ENCODE measurements around the gene UTF1. TPM values are rescaled to one million over a fixed set of nuclear protein-coding genes. Genes with fewer than 3 reads are reported as not detected.

The UTF1 gene
- polyA plus RNA-seq, 1 donor from 2014 or later, result not detected

DNA sequence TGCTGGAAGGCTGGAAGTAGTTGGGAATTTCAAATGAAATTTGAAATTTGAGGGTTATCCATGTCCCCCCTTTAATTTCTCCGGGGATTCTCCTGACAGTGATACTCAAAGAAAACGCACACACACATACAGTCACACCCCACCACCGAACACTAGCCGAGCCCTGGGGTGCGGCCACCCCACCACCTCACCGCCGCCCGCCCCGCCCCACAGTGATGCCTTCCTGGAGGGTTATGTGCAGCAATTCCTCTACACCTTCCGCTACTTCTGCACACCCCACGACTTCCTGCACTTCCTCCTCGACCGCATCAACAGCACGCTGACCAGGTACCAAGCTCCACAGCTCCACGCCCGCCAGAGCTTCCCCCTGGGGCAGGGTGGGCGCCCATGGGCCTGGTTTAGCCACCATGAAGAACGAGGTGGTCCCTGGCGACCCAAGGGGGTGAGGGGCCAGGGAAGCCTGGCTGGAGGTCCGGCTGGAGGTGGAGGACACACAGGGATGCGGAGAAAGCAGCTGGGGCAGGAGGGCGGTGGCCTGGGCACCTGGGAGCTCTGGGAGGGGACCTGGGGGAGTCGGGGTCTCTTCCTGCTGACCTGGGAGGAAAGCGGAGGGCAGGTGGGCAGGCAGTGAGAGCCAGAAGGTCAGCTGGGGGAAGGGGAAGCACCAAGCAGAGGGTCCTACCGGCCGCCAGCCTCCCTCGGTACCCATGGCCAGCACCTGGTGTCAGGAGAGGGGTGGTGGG lies 19.4 kb upstream of the UTF1 start:
- TF ChIP-seq REST (IDR thresholded peaks at IDR 0.05; ENCODE audit: borderline replicate concordance) (no peak), MXI1 (conservative IDR thresholded peaks at IDR 0.05; ENCODE audit: poor library complexity, severe bottlenecking) (no peak), EZH2 (IDR thresholded peaks at IDR 0.05; ENCODE audit: borderline replicate concordance, insufficient read depth, low read length, poor library complexity, severe bottlenecking) (no peak), SMC3 (conservative IDR thresholded peaks at IDR 0.05; ENCODE audit: poor library complexity) (no peak), CTCF (IDR thresholded peaks at IDR 0.05; ENCODE audit: poor library complexity, severe bottlenecking) (no peak), TAF1 (IDR thresholded peaks at IDR 0.05; ENCODE audit: low read depth) (no peak), POLR2AphosphoS5 (IDR thresholded peaks at IDR 0.05) (no peak), EP300 (conservative IDR thresholded peaks at IDR 0.05; ENCODE audit: poor library complexity, severe bottlenecking) (no peak), RAD21 (conservative IDR thresholded peaks at IDR 0.05) (no peak)

GRCh38 chr10:133211141-133211830 lies 18.7 kb upstream of the UTF1 start:
- TF ChIP-seq POLR2AphosphoS5 (IDR thresholded peaks at IDR 0.05), result no peak
- TF ChIP-seq MXI1 (conservative IDR thresholded peaks at IDR 0.05; ENCODE audit: poor library complexity, severe bottlenecking), result no peak
- no peak for TF ChIP-seq CTCF (IDR thresholded peaks at IDR 0.05; ENCODE audit: poor library complexity, severe bottlenecking)
- no peak for TF ChIP-seq SMC3 (conservative IDR thresholded peaks at IDR 0.05; ENCODE audit: poor library complexity)

More for the DNA sequence above, 19.4 kb upstream of the UTF1 start:
- H2AFZ ChIP-seq (ENCODE audit: low read depth, low read length), result no peak overlapping the region
- H4K20me1 ChIP-seq (ENCODE audit: insufficient read depth), result no peaks in the 10 kb centered on the region
- H3K36me3 ChIP-seq (ENCODE audit: insufficient read depth, low read length), result no peaks in the 10 kb centered on the region
- H3K4me2 ChIP-seq (ENCODE audit: low read length), result no peak overlapping the region
- no peak overlapping the region for H3K27ac ChIP-seq (ENCODE audit: low read length)
- H3K9me3 ChIP-seq (ENCODE audit: low read length), result no peaks in the 10 kb centered on the region
- H3K79me2 ChIP-seq (replicated peaks; ENCODE audit: insufficient read depth, low read length), result no peaks in the 10 kb centered on the region
- no peak overlapping the region for H3K4me3 ChIP-seq (ENCODE audit: low read length)
- no peaks in the 10 kb centered on the region for H3F3A ChIP-seq (ENCODE audit: insufficient read depth, low read length, poor library complexity, severe bottlenecking)
- H3K9me2 ChIP-seq (ENCODE audit: insufficient read depth, low read length), result no peaks in the 10 kb centered on the region
- no peak overlapping the region for H3K9ac ChIP-seq (ENCODE audit: low read length)
- H3K27me3 ChIP-seq (ENCODE audit: insufficient read depth, low read depth, low read length), result no peaks in the 10 kb centered on the region

More at GRCh38 chr10:133211141-133211830, 18.7 kb upstream of the UTF1 start:
- Histone ChIP-seq H3K36me3 (ENCODE audit: insufficient read depth, low read length) (no peaks in the 10 kb centered on the region), H3K27me3 (ENCODE audit: insufficient read depth, low read depth, low read length) (no peaks in the 10 kb centered on the region), H3K9me3 (ENCODE audit: low read length) (no peaks in the 10 kb centered on the region), H3F3A (ENCODE audit: insufficient read depth, low read length, poor library complexity, severe bottlenecking) (no peaks in the 10 kb centered on the region), H3K79me2 (replicated peaks; ENCODE audit: insufficient read depth, low read length) (no peaks in the 10 kb centered on the region), H4K20me1 (ENCODE audit: insufficient read depth) (no peaks in the 10 kb centered on the region), H3K9ac (ENCODE audit: low read length) (no peak overlapping the region), H3K27ac (ENCODE audit: low read length) (no peak overlapping the region), H3K4me3 (ENCODE audit: low read length) (no peak overlapping the region), H3K4me2 (ENCODE audit: low read length) (no peak overlapping the region), H2AFZ (ENCODE audit: low read depth, low read length) (no peak overlapping the region), H3K9me2 (ENCODE audit: insufficient read depth, low read length) (no peaks in the 10 kb centered on the region)
